ENCODE measurements around the gene PLXDC1.

PLXDC1 gene

GRCh38 chr17:39151150-39151942, at the start of gene PLXDC1:
TSS of gene PLXDC1 (minus strand) at chr17:39151637. CDS start at chr17:39151437, 200 bp downstream.
- no peak for DNase-seq (ENCODE audit: low read depth in 2 of 2)

GRCh38 chr17:39200957-39201510, 49.6 kb upstream of the PLXDC1 start:
- DNase-seq (ENCODE audit: low read depth in 2 of 2): no peak

GRCh38 chr17:39200070-39200879, 48.8 kb upstream of the PLXDC1 start, which contains the start of gene RPL19:
TSS of gene RPL19 (plus strand) at chr17:39200283. CDS start at chr17:39200345, 62 bp downstream.
- peak; percentile 68 to 75 for DNase-seq (ENCODE audit: low read depth in 2 of 2)

- DNase-seq (ENCODE audit: low read depth in 2 of 2): peak; percentile 79 to 88
Observed at GRCh38 chr17:39199820-39200069, 48.3 kb upstream of the PLXDC1 start.

GRCh38 chr17:39198186-39198566, 46.7 kb upstream of the PLXDC1 start:
- DNase-seq (ENCODE audit: low read depth in 2 of 2): no peak

GRCh38 chr17:39197380-39198185, 46.1 kb upstream of the PLXDC1 start, which contains the start of gene CACNB1:
TSS of gene CACNB1 (minus strand) at chr17:39197669. CDS start at chr17:39197495, 174 bp downstream.
- DNase-seq (ENCODE audit: low read depth in 2 of 2): peak; percentile 55 to 80

- no peak for DNase-seq (ENCODE audit: low read depth in 2 of 2)
Observed at GRCh38 chr17:39196808-39197291, 45.4 kb upstream of the PLXDC1 start.

GRCh38 chr17:39196241-39196807, 44.9 kb upstream of the PLXDC1 start:
- no peak for DNase-seq (ENCODE audit: low read depth in 2 of 2)

GRCh38 chr17:39195568-39196160, 44.2 kb upstream of the PLXDC1 start:
- DNase-seq (ENCODE audit: low read depth in 2 of 2): no peak

- DNase-seq (ENCODE audit: low read depth in 2 of 2): no peak
Observed at GRCh38 chr17:39194985-39195524, 43.6 kb upstream of the PLXDC1 start.

GRCh38 chr17:39194089-39194984, 42.9 kb upstream of the PLXDC1 start:
- DNase-seq (ENCODE audit: low read depth in 2 of 2): no peak

- no peak for DNase-seq (ENCODE audit: low read depth in 2 of 2)
Observed at GRCh38 chr17:39193346-39193745, 41.9 kb upstream of the PLXDC1 start.

GRCh38 chr17:39192901-39193300, 41.5 kb upstream of the PLXDC1 start:
- no peak for DNase-seq (ENCODE audit: low read depth in 2 of 2)

GRCh38 chr17:39191750-39192510, 40.5 kb upstream of the PLXDC1 start:
- DNase-seq (ENCODE audit: low read depth in 2 of 2): no peak

GRCh38 chr17:39187152-39187830, 35.9 kb upstream of the PLXDC1 start:
- DNase-seq (ENCODE audit: low read depth in 2 of 2): no peak

GRCh38 chr17:39186481-39187002, 35.1 kb upstream of the PLXDC1 start:
- DNase-seq (ENCODE audit: low read depth in 2 of 2): no peak

- no peak for DNase-seq (ENCODE audit: low read depth in 2 of 2)
Observed at GRCh38 chr17:39183720-39184119, 32.3 kb upstream of the PLXDC1 start.

- no peak for DNase-seq (ENCODE audit: low read depth in 2 of 2)
Observed at GRCh38 chr17:39183045-39183444, 31.6 kb upstream of the PLXDC1 start.

Data from stimulated activated CD4-positive, alpha-beta T cell treated with anti-CD3 and anti-CD28 coated beads, Interleukin-4, amount 100 ng/mL, for 48 hours (primary cell).